GM19025 (cell line): ENCODE measurements around the gene RRAS2.

ENCODE experiments used
- ATAC-seq: cut with Tn5 transposase; IDR thresholded peaks from one replicate; pipeline ENCODE4 v1.9.1; 2021; ENCODE audit warnings: mild to moderate bottlenecking, low read depth, moderate library complexity; ENCODE audit not compliant: unreplicated experiment

RRAS2 gene

GRCh38 chr11:14235701-14236100 lies 123.3 kb downstream of the RRAS2 start:
- no peak for ATAC-seq

GRCh38 chr11:14234446-14234845 lies 124.5 kb downstream of the RRAS2 start:
- ATAC-seq, result no peak

- ATAC-seq, result no peak
Observed at GRCh38 chr11:14232652-14233051, 126.3 kb downstream of the RRAS2 start.

- ATAC-seq, result no peak
Observed at GRCh38 chr11:14230407-14230806, 128.6 kb downstream of the RRAS2 start.

GRCh38 chr11:14229472-14229871 lies 129.5 kb downstream of the RRAS2 start:
- ATAC-seq, result no peak

GRCh38 chr11:14228356-14228755 lies 130.6 kb downstream of the RRAS2 start:
- no peak for ATAC-seq
